GM19023 (cell line): ENCODE measurements around the gene PTPRF.

Experiments used
- ATAC-seq: cut with Tn5 transposase; IDR thresholded peaks from one replicate; pipeline ENCODE4 v1.9.1; 2021; ENCODE audit warnings: mild to moderate bottlenecking, moderate library complexity; ENCODE audit not compliant: unreplicated experiment

PTPRF gene

DNA sequence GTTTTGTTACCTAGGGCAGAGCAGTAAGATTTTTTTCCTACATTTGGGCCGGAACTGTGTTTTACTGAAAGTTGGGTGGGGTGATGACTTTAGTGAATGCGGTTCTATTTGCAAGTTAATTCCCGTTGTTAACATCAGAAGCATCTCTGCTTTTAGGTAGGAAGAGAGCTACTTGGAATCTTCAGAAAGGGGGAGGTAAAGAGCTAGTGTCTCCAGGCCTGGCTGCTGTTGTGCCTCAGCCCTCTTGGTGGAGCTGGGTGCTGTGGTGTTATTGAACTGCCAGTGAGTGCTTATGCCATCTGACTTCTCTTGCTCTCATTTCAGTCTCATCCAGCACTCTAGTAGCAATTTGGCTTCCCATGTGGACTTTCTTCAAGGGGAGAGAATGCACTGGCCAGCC lies 122.7 kb downstream of the PTPRF start:
- no peak for ATAC-seq

DNA sequence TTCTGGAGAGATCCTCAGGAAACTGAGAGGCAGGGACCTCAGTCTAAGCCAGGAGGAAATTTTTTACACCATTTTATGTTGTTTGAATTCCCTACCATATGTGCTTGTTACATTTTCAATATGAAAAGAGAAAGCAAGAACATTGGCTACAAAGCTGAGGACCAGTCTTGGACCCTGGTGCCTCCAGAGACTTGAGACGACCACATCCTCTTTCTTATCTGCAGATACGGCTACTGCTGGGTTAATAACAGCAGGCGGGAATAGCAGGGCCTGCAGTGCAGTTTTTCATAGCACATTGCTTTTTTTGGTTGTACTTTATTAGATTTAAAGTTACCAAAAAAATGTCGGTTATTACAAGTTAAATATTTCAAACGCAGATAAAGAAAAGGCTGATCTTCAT lies 123.2 kb downstream of the PTPRF start:
- no peak for ATAC-seq

DNA sequence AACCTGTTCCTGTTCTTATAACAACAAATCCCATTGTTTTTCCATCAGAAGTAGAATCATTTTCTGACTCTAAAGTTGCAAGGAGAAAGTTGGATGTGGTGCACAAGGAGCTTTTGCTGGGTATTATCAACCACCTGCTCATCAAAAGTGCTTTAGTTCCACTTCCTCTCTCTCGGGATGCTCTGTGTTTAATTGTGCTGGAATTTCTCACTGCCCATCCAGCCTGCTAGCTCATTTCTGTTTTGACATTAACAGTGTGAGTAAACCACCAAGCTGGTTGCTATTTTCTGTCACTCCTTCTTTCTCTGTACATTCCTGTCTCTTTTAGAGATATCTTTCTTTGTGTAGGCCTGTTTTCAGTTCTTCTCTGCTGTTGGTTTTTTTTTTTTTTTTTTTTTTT lies 125.3 kb downstream of the PTPRF start:
- no peak for ATAC-seq

DNA sequence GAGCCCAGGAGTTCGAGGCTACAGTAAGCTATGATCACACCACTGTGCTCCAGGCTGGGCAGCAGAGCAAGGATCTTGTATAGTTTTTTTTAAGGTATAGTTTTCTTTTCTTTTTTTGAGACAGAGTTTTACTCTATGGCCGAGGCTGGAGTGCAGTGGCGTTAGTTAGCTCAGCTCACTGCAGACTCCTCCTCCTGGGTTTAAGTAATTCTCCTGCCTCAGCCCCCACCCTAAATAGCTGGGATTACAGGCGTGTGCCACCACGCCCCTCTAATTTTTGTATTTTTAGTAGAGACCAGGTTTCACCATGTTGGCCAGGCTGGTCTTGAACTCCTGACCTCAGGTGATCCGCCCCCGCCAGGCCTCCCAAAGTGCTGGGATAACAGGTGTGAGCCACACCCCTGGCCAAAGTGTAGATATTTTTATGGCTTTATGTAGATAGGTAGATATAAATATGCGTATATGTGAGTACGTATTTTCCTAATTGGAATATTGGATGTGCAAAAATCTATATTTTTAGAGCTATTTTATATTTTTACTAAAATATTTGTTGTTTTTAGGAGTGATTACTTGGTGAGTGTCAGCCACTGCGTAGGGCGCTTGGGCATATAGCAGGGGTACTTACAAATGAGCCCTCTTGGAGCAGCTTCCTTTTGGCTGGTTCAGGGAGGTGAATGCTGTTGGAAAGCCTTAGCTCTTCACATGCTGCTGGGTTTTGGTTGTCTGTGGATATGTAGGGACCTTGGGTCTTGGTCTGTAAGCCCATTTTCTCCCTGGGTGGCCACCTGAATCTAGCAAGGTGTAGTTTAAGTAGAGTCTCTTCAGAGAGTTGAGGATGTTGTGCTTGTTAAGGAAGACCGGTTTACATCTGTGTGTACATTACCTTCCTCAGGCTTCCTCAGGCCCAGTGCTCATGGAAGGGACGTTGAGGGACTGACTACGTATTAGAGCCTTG lies 128.8 kb downstream of the PTPRF start:
- ATAC-seq = no peak

DNA sequence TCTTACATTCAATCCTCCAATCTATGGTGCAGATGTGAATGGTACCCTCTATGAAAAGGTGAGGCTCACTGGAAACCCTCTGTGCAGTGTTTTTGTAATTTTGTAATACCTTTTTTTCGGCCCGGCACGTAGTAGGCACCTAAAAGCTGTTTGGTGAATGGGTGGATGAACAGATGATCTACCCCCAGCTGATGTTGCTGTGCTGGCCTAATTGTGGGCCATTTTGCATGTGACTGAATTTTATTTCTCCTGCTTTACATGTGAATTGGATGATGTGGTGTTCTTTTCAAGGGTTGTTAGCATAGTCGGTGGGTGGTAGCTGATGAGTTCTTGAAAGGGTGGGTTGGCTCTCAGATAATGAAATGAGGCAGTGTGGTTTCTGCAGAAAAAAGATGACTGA lies 129.7 kb downstream of the PTPRF start:
- ATAC-seq = no peak

DNA sequence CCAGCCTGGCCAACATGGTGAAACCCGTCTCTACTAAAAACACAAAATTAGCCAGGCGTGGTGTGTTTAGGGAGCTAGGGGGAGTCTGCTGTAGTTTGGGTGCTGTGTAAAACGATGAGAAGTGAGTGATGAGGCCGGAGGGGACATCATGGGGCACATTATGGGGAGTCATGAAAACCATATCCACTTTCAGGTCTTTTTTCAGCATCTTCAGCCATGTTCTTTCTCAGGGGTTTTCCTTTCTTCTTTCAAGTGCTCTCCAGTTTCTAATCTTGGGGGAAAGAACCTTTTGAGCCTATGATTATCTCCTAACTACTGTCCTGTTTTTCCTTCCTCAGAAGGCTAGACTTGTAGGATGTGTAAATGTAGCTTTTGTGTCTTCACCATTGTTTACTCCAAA lies 133.7 kb downstream of the PTPRF start:
- ATAC-seq = no peak

DNA sequence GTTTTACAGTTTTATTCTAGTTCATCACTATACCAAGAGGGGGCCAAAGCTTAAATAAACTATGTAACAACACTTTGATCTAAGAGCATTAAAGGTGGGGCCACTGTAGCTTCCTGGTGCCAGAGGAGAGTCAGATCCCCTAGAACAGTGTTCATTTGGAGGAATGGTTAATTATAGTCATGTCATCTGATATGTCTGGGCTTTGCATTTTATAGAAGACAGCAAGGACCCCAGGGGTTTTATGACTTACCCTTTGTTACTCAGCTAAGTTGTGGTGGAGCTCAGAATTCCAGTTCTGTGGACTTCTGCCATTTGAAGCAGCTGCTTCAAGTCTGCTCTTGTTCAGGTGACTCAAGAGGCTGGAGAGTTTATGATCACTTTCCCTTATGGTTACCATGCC lies 135.9 kb downstream of the PTPRF start:
- no peak for ATAC-seq

DNA sequence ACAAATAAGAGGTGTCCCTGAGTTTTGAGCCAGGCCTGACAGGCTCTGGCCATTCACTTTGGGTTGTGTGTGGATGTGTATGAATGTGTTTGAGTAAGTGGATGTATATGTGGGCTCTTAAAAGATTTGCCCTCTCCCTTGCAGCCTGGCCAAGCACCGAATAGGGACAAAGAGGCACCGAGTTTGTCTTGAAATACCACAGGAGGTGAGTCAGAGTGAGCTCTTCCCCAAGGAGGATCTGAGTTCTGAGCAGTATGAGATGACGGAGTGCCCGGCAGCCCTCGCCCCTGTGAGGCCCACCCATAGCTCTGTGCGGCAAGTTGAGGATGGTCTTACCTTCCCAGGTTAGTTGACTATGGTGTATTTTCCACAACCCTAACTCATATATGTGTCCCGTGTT lies 138.3 kb downstream of the PTPRF start:
- no peak for ATAC-seq

DNA sequence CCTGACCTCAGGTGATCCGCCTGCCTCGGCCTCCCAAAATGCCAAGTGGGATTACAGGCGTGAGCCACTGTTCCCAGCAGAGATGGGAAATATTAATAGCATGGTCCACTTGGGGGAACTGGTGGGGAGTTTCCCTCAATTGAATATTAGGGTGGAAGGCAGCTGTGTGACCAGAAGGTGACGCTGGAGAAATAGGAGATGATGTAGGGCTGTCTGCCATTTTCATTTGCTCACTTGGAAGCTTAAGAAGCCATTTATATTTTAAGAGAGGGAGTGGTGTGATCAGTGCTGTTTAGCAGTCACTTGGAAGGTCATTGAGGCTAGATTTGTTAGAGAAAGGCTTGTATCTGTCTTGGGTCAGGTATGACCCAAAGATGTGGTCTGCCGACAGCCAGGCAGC lies 139.2 kb downstream of the PTPRF start:
- no peak for ATAC-seq

DNA sequence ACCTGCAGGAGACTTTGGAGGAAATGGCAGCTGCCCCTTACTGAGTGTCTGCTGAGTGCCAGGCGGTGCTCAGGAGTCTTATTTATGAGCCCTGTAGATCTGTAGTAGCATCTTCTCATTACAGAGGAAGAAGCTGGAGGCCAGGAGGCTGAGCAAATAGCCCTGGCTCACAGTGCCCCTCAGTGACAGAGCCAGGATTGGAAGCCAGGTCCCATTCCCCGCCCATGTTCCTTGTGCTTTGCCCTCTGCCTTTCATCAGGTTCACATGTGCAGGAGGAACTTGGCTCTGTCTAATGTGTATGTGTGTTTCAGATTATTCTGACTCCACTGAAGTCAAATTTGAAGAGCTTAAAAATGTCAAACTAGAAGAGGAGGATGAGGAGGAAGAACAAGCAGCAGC lies 140.5 kb downstream of the PTPRF start:
- no peak for ATAC-seq

DNA sequence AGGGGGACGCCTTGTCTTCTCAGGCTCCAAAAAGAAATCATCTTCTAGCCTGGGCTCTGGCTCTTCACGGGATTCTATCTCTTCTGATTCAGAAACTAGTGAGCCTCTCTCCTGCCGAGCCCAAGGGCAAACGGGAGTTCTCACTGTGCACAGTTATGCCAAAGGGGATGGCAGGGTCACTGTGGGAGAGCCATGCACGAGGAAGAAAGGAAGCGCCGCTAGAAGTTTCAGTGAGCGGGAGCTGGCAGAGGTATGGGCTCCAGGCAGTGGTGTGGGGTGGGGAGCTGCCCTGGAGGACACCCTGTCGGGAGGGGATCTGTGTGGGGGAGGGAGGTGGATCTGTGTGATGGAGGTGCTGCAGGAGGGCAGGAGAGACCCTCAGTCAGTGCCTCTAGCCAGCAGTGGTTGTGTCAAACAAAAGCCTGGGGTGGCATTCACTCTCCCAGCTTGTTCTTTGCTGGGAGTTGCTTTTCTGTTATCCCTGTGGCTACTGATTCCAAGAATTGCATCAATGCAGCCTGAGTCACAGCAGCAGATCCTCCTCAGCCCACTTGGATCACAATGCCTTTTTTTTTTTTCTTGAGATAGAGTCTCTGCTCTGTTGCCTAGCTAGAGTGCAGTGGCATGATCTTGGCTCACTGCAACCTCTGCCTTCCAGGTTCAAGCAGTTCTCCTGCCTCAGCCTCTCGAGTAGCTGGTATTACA lies 141.1 kb downstream of the PTPRF start:
- ATAC-seq = no peak

DNA sequence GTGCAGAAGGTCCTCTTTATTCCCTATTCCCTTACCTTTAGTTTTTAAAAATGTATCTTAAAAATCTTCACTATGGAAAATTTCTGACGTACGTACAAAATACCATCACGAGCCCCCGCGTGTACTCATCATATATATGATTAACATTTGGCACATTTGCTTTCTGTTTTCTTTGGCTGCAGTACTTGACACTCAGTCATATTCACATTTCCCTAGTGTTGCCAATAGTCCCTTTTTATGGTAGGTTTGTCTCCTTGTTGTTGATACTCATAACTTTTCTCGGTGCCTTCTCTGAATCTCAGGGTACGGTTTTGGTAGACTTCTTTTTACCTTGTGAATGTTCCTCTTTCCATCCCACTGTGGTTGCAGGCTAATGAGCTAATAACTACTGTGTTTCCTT lies 142.6 kb downstream of the PTPRF start:
- ATAC-seq = no peak
